Activated T-helper 1 cell treated with anti-CD3 and anti-CD28 coated beads, Interleukin-2, amount 50 U/mL, for 16 hours (primary cell): ENCODE data around the gene TULP3.
"Not testable (repeated sequence)": the region's sequence is repeated elsewhere in the genome, so short reads cannot be mapped to it uniquely, and the experiment has no call there.

Experiments used
- DNase-seq, 2 donors: peaks; one replicate each; pipeline ENCODE4 v3.0.0-alpha.2; 2020; ENCODE audit warnings: low read depth in 1 of 2, low spot score in 1 of 2

Gene TULP3

GRCh38 chr12:2890388-2891239 is at the start of gene TULP3:
Gene TULP3 (plus strand): TSS chr12:2890891. CDS start chr12:2890948, 57 bp downstream.
- DNase-seq, result peak; percentile 97 to 99

GRCh38 chr12:2841056-2841650 is 49.5 kb upstream of the TULP3 start:
- DNase-seq, result no peak

GRCh38 chr12:2842948-2843347 is 47.7 kb upstream of the TULP3 start:
- DNase-seq, result no peak

GRCh38 chr12:2844786-2845185 is 45.9 kb upstream of the TULP3 start:
- DNase-seq, result no peak

- no peak for DNase-seq
Measured at GRCh38 chr12:2845280-2845679, 45.4 kb upstream of the TULP3 start.

- DNase-seq, result no peak
Measured at GRCh38 chr12:2851931-2852330, 38.8 kb upstream of the TULP3 start.

GRCh38 chr12:2853626-2854025 is 37.1 kb upstream of the TULP3 start:
- DNase-seq, result peak; percentile 6 to 9

- DNase-seq, result no peak
Measured at GRCh38 chr12:2854669-2855453, 35.8 kb upstream of the TULP3 start.

GRCh38 chr12:2855546-2855945 is 35.1 kb upstream of the TULP3 start:
- DNase-seq, result no peak

GRCh38 chr12:2856051-2856450 is 34.6 kb upstream of the TULP3 start:
- no peak for DNase-seq

- DNase-seq, result no peak
Measured at GRCh38 chr12:2857021-2857431, 33.7 kb upstream of the TULP3 start, which contains the start of gene TEX52. Gene TEX52 (minus strand): TSS chr12:2857039. CDS start chr12:2857026, 13 bp downstream.

- DNase-seq, result no peak
Measured at GRCh38 chr12:2857576-2857975, 33.1 kb upstream of the TULP3 start.

- no peak for DNase-seq
Measured at GRCh38 chr12:2858334-2858733, 32.4 kb upstream of the TULP3 start.

GRCh38 chr12:2858944-2859421 is 31.7 kb upstream of the TULP3 start:
- no peak for DNase-seq

GRCh38 chr12:2860170-2860569 is 30.5 kb upstream of the TULP3 start:
- no peak for DNase-seq

- DNase-seq, result no peak
Measured at GRCh38 chr12:2862876-2863275, 27.8 kb upstream of the TULP3 start.

GRCh38 chr12:2863402-2863801 is 27.3 kb upstream of the TULP3 start:
- DNase-seq, result not testable (repeated sequence)

GRCh38 chr12:2864198-2864597 is 26.5 kb upstream of the TULP3 start:
- DNase-seq, result no peak

GRCh38 chr12:2868986-2869632 is 21.6 kb upstream of the TULP3 start:
- DNase-seq, result not testable (repeated sequence)

- no peak for DNase-seq
Measured at GRCh38 chr12:2876431-2877046, 14.2 kb upstream of the TULP3 start.
